Osteoblast (primary cell): ENCODE results near the gene BCL6B. TPM values are rescaled to one million over a fixed set of nuclear protein-coding genes. Genes with fewer than 3 reads are reported as not detected.
"Not testable (repeated sequence)": the region's sequence is repeated elsewhere in the genome, so short reads cannot be mapped to it uniquely, and the experiment has no call there.

Source experiments
- DNase-seq: peaks from one replicate; pipeline ENCODE4 v3.0.0; 2011; ENCODE audit warnings: low spot score, mixed read lengths; ENCODE audit not compliant: insufficient read length; ENCODE audit errors: missing footprints
- H2AFZ ChIP-seq: 2 replicates; pipeline ENCODE4 v1.6.0; 2011; ENCODE audit warnings: mild to moderate bottlenecking, low read length
- H3K27ac ChIP-seq: 2 replicates; pipeline ENCODE4 v1.5.1; 2011; ENCODE audit warnings: mild to moderate bottlenecking, low read depth, low read length, moderate library complexity
- H3K27me3 ChIP-seq: 2 replicates; pipeline ENCODE4 v1.6.0; 2012; ENCODE audit warnings: mild to moderate bottlenecking, control low read depth, inconsistent platforms, low read length, moderate library complexity; ENCODE audit not compliant: insufficient read depth
- H3K36me3 ChIP-seq: 2 replicates; pipeline ENCODE4 v1.5.1; 2011; ENCODE audit warnings: mild to moderate bottlenecking, low read length, control low read depth, moderate library complexity; ENCODE audit not compliant: insufficient read depth
- H3K4me1 ChIP-seq: 2 replicates; pipeline ENCODE4 v1.5.1; 2011; ENCODE audit warnings: mild to moderate bottlenecking, low read length, control low read depth, moderate library complexity; ENCODE audit not compliant: insufficient read depth
- H3K4me2 ChIP-seq: 2 replicates; pipeline ENCODE4 v1.6.0; 2011; ENCODE audit warnings: mild to moderate bottlenecking, low read length; ENCODE audit not compliant: insufficient read depth
- H3K4me3 ChIP-seq: fragments of 200-600 bp; sonication (generic); 3 replicates; pipeline ENCODE4 v1.5.1; 2012; ENCODE audit warnings: mild to moderate bottlenecking, low read length, inconsistent platforms; ENCODE audit not compliant: insufficient read depth
- H3K79me2 ChIP-seq: 2 replicates; pipeline ENCODE4 v1.6.0; 2012; ENCODE audit warnings: mild to moderate bottlenecking, low read length, control low read depth, inconsistent platforms; ENCODE audit not compliant: insufficient read depth
- H3K9me3 ChIP-seq: 2 replicates; pipeline ENCODE4 v1.5.1; 2011; ENCODE audit warnings: low read depth, low read length, control low read depth
- H4K20me1 ChIP-seq: 2 replicates; pipeline ENCODE4 v1.6.0; 2012; ENCODE audit warnings: mild to moderate bottlenecking, low read length, control low read depth; ENCODE audit not compliant: insufficient read depth
- CTCF ChIP-seq: IDR thresholded peaks from 2 replicates; pipeline ENCODE4 v1.5.1; 2011; ENCODE audit warnings: mild to moderate bottlenecking, low read depth, low read length, moderate library complexity; ENCODE audit errors: extremely low read depth
- total RNA-seq: library from RNA; depleted of rRNA; stranded (reverse); fragments of >200 nt; gene quantifications from 2 replicates; pipeline ENCODE4 v1.2.3, GENCODE V29; 2012

The BCL6B gene
- total RNA-seq, 1 donor, result not detected

DNA sequence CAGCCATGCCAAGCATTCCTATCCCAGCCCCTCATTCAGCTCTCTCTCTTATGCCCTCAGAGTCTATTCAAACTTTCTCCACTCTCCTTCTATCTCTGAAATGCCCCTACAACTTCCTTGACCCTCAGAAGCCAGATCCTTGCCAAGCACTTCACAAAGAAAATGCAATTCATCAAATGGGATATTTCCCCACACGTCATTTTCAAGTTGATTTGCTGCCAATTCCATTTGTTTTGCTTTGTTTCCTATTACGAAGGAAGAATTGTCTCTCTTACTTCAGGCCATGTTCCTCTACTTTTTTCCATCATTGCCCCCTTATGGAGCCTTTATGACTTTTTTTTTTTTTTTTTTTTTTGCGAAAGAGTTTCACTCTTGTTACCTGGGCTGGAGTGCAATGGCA is 36.2 kb upstream of the BCL6B start:
- no peaks in the 10 kb centered on the region for H3K79me2 ChIP-seq
- no peaks in the 10 kb centered on the region for H3K27me3 ChIP-seq
- no peak for TF ChIP-seq CTCF
- no peaks in the 10 kb centered on the region for H4K20me1 ChIP-seq
- H2AFZ ChIP-seq, result no peak overlapping the region
- DNase-seq, result no peak
- H3K4me3 ChIP-seq, result no peak overlapping the region
- no peaks in the 10 kb centered on the region for H3K9me3 ChIP-seq
- no peaks in the 10 kb centered on the region for H3K4me1 ChIP-seq
- H3K4me2 ChIP-seq, result no peak overlapping the region
- H3K27ac ChIP-seq, result no peak overlapping the region
- H3K36me3 ChIP-seq, result no peaks in the 10 kb centered on the region

DNA sequence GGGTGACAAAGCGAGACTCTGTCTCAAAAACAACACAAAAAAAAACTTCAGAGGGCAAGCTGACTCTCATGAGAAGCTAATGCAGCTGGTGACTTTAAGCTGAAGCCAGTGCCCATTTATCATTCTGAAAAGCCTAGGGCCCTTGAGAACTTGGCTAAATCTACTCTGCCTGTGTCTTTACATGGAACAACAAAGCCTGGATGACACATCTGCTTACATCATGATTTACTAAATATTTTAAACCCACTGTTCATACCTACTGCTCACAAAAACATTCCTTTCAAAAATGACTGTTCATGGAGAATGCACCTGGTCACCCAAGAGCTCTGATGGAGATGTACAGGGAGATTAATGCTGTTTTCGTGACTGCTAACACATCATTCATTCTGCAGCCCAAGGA is 33.1 kb upstream of the BCL6B start:
- Histone ChIP-seq H3K4me1 (no peaks in the 10 kb centered on the region), H4K20me1 (no peaks in the 10 kb centered on the region), H3K27ac (no peak overlapping the region), H3K79me2 (no peaks in the 10 kb centered on the region), H3K9me3 (no peaks in the 10 kb centered on the region), H2AFZ (no peak overlapping the region), H3K36me3 (no peaks in the 10 kb centered on the region), H3K4me2 (no peak overlapping the region), H3K4me3 (no peak overlapping the region), H3K27me3 (no peaks in the 10 kb centered on the region)
- no peak for DNase-seq
- no peak for TF ChIP-seq CTCF

DNA sequence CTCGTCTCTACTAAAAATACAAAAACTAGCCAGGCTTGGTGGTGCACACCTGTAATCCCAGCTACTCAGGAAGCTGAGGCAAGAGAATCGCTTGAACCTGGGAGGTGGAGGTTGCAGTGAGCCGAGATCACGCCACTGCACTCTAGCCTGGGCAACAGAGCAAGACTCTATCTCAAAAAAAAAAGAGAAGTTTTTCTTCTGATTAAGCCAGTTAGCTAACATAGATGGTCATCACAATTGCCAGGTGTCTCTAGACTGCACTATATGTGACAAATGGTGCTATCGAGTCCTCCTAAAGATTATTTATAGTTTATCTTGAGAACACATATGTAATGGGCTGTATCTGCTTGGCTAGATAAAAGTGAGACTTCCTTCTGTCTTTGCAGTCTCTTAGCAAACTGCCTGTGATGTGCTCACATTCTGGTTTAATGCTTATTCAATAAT is 29.2 kb upstream of the BCL6B start:
- H4K20me1 ChIP-seq, H3K4me3 ChIP-seq, H3K4me2 ChIP-seq, DNase-seq, H3K36me3 ChIP-seq, H2AFZ ChIP-seq, H3K4me1 ChIP-seq, H3K9me3 ChIP-seq, H3K79me2 ChIP-seq, H3K27ac ChIP-seq, H3K27me3 ChIP-seq: not testable (repeated sequence)

DNA sequence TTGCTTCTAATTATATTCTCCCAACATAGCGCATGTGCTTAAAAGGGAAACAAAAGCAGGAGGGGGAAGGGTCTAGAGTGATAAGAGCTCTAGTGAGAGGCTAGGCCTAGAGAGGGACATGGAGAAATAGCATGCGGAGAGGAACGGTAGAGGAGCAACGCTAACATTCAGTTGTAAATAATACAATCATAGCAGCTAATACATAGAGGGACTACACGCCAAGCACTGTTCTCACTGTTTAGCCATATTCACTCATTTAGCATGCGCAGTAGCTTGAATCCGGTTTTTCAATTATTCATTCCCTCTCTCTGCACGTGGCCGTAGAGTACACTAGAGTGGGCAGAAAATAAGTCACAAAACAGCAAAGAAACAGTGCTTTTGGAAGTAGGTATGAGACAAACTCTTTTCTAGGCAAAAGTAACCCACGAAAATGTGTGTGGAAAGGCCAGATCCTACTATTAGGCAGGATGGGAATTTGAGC is 28.7 kb upstream of the BCL6B start:
- no peaks in the 10 kb centered on the region for H3K9me3 ChIP-seq
- H3K4me1 ChIP-seq, result no peaks in the 10 kb centered on the region
- peaks cover 4% of the 10 kb centered on the region for H3K36me3 ChIP-seq
- H2AFZ ChIP-seq, result no peak overlapping the region
- no peak for DNase-seq
- H4K20me1 ChIP-seq, result peaks cover 3% of the 10 kb centered on the region
- no peak overlapping the region for H3K4me2 ChIP-seq
- no peaks in the 10 kb centered on the region for H3K27me3 ChIP-seq
- no peak overlapping the region for H3K4me3 ChIP-seq
- H3K27ac ChIP-seq, result no peak overlapping the region
- TF ChIP-seq CTCF, result no peak
- no peaks in the 10 kb centered on the region for H3K79me2 ChIP-seq
